Mammary epithelial cell (primary cell): ENCODE results near the gene TET2.

Experiments used
- EZH2 ChIP-seq: IDR thresholded peaks from 2 replicates; pipeline ENCODE4 v1.6.1; 2012; ENCODE audit warnings: low read length, inconsistent platforms, borderline replicate concordance
- TF ChIP-seq, protein P1 (sequence below), 2 donors: IDR thresholded peaks in 1 of 2; conservative IDR thresholded peaks in 1 of 2; 2 replicates each; pipeline ENCODE4 v1.5.1; 2011 to 2012; ENCODE audit warnings: inconsistent platforms in 2 of 2, low read length in 2 of 2, mild to moderate bottlenecking in 2 of 2, control low read depth in 1 of 2, low read depth in 1 of 2; ENCODE audit not compliant: insufficient read depth in 1 of 2; ENCODE audit errors: extremely low read depth in 1 of 2

- TF ChIP-seq, protein P1, sequence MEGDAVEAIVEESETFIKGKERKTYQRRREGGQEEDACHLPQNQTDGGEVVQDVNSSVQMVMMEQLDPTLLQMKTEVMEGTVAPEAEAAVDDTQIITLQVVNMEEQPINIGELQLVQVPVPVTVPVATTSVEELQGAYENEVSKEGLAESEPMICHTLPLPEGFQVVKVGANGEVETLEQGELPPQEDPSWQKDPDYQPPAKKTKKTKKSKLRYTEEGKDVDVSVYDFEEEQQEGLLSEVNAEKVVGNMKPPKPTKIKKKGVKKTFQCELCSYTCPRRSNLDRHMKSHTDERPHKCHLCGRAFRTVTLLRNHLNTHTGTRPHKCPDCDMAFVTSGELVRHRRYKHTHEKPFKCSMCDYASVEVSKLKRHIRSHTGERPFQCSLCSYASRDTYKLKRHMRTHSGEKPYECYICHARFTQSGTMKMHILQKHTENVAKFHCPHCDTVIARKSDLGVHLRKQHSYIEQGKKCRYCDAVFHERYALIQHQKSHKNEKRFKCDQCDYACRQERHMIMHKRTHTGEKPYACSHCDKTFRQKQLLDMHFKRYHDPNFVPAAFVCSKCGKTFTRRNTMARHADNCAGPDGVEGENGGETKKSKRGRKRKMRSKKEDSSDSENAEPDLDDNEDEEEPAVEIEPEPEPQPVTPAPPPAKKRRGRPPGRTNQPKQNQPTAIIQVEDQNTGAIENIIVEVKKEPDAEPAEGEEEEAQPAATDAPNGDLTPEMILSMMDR (conservative IDR thresholded peaks at IDR 0.05 in 1 of 2, IDR thresholded peaks at IDR 0.05 in 1 of 2; ENCODE audit: extremely low read depth in 1 of 2, insufficient read depth in 1 of 2, low read depth in 1 of 2, low read length in 2 of 2): no peak
- no peak for TF ChIP-seq EZH2
Measured at GRCh38 chr4:105210916-105211315, 64.2 kb downstream of the TET2 start.
